GM12875 (cell line): ENCODE data around the gene TEKTIP1.

Experiments
- H3K4me3 ChIP-seq: one replicate; pipeline ENCODE4 v1.5.1; 2011; ENCODE audit warnings: low read depth, low read length, control low read depth
- CTCF ChIP-seq: IDR thresholded peaks from 2 replicates; pipeline ENCODE4 v1.5.1; 2011; ENCODE audit warnings: low read depth, mild to moderate bottlenecking, control low read depth, inconsistent platforms, low read length, moderate library complexity, borderline replicate concordance; ENCODE audit not compliant: insufficient read depth

TEKTIP1 gene

DNA sequence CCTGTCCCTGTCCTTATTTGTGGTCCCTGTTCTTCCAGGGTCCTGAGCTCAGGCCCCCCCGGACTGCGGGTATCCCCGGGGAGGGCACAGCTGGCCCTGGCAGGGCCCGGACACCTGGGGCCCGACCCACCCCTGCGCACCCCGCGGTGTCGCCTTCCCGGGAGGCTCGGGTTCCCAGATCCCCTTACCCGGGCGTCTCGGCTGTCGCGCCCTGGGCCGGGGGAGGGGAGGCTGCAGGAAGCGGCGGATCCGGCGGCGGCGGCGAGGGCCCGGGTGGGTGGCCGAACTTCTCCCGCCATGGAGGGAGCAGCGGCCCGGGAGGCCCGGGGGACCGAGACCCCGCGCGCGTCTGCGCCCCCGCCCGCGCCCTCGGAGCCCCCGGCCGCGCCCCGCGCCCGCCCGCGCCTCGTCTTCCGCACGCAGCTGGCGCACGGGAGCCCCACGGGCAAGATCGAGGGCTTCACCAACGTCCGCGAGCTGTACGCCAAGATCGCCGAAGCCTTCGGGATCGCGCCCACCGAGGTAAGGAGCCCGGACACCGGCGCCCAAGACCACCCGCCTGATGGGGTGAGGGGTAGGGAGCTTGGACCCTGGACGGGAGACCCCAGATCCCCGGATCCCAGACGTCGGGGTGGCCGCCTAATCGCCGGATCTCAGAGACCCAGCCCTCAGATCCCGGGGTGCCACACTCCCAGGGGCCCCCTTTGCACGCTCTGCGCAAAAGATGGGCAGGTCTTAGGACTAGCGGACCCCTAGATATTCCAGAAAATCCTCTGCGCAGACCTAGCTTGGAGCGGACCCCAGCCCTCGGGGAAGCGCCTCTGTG lies 46.5 kb downstream of the TEKTIP1 start, which contains the start of gene GIPC3:
GIPC3 (plus strand) TSS at position 178 of the 826 bp plus-strand sequence; CDS start at position 298, 120 bp downstream.
- H3K4me3 ChIP-seq: no peak within 1 kb of the TSS

GRCh38 chr19:3586127-3586626 lies 47.2 kb downstream of the TEKTIP1 start:
- TF ChIP-seq CTCF: peak; percentile 58
- H3K4me3 ChIP-seq: no peak overlapping the region

More for the DNA sequence above, 46.5 kb downstream of the TEKTIP1 start, which contains the start of gene GIPC3:
- no peak for TF ChIP-seq CTCF

DNA sequence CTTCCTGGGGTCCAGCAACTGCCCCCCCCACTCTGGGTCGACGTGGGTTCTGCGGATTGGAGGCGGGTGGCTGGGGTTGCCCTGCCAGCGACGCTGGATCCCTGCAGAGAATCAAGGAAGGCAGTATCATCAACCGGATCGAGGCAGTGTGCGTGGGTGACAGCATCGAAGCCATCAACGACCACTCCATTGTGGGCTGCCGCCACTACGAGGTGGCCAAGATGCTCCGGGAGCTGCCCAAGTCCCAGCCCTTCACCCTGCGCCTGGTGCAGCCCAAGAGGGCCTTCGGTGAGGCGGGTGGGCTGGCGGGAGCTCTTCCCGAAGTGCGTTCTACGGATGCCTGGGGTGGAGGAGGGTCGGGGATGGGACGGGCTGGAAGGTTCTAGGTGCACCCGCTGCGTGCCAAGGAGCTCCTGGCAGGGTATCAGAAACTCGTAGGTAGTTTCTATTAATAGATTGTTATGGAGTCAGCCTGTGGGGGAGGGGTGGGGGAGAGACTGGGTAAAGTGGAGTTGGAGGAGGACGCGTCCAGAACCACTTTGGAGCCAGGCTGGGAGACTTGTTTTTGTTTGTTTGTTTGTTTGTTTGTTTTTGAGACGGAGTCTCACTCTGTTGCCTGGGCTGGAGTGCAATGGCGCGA lies 47.9 kb downstream of the TEKTIP1 start:
- no peak overlapping the region for H3K4me3 ChIP-seq
- no peak for TF ChIP-seq CTCF

DNA sequence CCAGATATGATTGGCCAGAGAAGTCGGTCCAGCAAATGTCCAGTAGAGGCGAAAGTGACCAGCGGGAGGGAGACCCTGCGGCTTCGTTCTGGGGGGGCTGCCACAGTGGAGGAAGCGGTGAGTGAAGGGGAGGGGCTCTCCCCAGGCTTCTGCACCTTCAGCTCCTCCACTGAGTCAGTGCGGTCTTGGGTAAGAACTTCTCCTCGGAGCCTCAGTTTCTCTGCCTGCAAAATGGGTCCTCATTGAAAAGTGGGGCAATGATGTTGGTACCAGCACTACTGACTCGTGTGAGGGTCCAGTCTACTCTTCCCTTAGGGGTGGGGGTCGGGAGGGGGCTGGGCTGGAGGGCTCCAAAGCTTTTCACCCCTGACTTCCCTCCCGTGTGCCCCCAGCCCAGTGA lies 50.5 kb downstream of the TEKTIP1 start:
- TF ChIP-seq CTCF: no peak
- H3K4me3 ChIP-seq: no peak overlapping the region

DNA sequence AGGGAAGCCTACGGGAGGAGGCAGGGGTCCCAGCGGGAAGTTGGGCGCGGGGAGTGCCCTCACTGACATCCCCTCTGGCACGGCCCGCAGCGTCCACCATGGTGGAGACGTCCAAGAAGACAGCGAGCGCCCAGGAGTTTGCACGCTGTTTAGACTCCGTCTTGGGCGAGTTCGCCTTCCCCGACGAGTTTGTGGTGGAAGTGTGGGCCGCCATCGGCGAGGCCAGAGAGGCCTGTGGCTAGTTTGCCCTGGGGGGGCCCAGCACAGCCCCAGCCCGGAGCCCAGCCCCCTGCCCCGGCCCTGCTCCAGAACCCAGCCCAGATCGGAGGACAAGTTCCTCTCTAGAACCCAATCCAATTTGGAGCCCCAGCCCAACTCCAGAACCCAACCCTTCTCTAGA lies 51.0 kb downstream of the TEKTIP1 start:
- no peak for TF ChIP-seq CTCF

DNA sequence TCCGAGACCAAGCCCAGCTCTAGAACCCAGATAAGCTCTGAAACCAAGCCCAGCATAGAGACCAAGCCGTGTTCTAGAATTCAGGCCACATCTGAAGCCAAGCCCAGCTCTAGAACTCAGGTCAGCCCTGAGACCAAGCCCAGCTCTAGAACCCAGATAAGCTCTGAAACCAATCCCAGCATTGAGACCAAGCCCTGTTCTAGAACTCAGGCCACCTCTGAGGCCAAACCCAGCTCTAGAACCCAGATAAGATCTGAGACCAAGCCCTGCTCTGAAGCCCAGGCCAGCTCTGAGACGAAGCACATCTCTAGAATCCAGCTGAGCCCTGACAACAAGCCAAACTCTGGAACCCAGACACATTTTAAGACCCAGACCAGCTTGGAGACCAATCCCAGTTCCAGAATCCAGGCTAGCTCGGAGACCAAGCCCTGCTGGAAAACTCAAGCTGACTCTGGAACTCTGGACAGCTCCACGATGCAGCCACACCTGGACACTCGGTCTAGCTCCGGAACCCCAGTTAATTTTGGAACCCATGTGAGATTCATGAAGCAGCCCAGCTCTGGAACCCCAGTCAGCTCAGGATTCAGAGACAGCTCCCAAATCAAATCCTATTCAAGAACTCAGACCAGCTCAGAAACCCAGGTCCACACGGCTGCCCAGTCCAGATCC lies 52.2 kb downstream of the TEKTIP1 start:
- TF ChIP-seq CTCF: no peak

More for the DNA sequence above, 51.0 kb downstream of the TEKTIP1 start:
- no peak overlapping the region for H3K4me3 ChIP-seq

More for the DNA sequence above, 52.2 kb downstream of the TEKTIP1 start:
- H3K4me3 ChIP-seq: no peak overlapping the region
